Stimulated activated CD4-positive, alpha-beta T cell treated with anti-CD3 and anti-CD28 coated beads, TNF-alpha, amount 100 ng/mL, for 1 hour (primary cell): ENCODE data around the gene STK38.

Experiments
- DNase-seq, 3 donors: peaks; one replicate each; pipeline ENCODE4 v3.0.0-alpha.2; 2020; ENCODE audit warnings: low read depth in 3 of 3, low spot score in 1 of 3

STK38 gene

GRCh38 chr6:36523936-36524499 lies 23.3 kb downstream of the STK38 start:
- no peak for DNase-seq

GRCh38 chr6:36523451-36523850 lies 23.8 kb downstream of the STK38 start:
- no peak for DNase-seq

GRCh38 chr6:36519352-36519751 lies 27.9 kb downstream of the STK38 start:
- DNase-seq = no peak

GRCh38 chr6:36517408-36517807 lies 29.9 kb downstream of the STK38 start:
- DNase-seq = no peak

- no peak for DNase-seq
These were observed 30.3 kb downstream of the STK38 start for GRCh38 chr6:36516988-36517387.

GRCh38 chr6:36516559-36516958 lies 30.7 kb downstream of the STK38 start:
- DNase-seq = no peak

GRCh38 chr6:36515844-36516243 lies 31.4 kb downstream of the STK38 start:
- no peak for DNase-seq

- no peak for DNase-seq
These were observed 32.5 kb downstream of the STK38 start for GRCh38 chr6:36514554-36515456.

- no peak for DNase-seq
These were observed 36.9 kb downstream of the STK38 start for GRCh38 chr6:36510365-36510764.

- DNase-seq = no peak
These were observed 38.7 kb downstream of the STK38 start for GRCh38 chr6:36508532-36508931.

- DNase-seq = no peak
These were observed 40.7 kb downstream of the STK38 start for GRCh38 chr6:36506611-36507010.

- no peak for DNase-seq
These were observed 41.3 kb downstream of the STK38 start for GRCh38 chr6:36505744-36506534.

- DNase-seq = no peak
These were observed 42.3 kb downstream of the STK38 start for GRCh38 chr6:36504982-36505381.

- DNase-seq = no peak
These were observed 43.1 kb downstream of the STK38 start for GRCh38 chr6:36504181-36504580.

- no peak for DNase-seq
These were observed 45.6 kb downstream of the STK38 start for GRCh38 chr6:36501686-36502085.

GRCh38 chr6:36499918-36500317 lies 47.4 kb downstream of the STK38 start:
- no peak for DNase-seq

- DNase-seq = no peak
These were observed 52.2 kb downstream of the STK38 start for GRCh38 chr6:36495086-36495485.

GRCh38 chr6:36493859-36494258 lies 53.4 kb downstream of the STK38 start:
- DNase-seq = no peak

GRCh38 chr6:36493319-36493718 lies 54.0 kb downstream of the STK38 start:
- DNase-seq = no peak

- DNase-seq = no peak
These were observed 54.7 kb downstream of the STK38 start for GRCh38 chr6:36492621-36493020.

GRCh38 chr6:36492092-36492491 lies 55.2 kb downstream of the STK38 start:
- DNase-seq = no peak

- DNase-seq = no peak
These were observed 55.8 kb downstream of the STK38 start for GRCh38 chr6:36491378-36491965.
